Activated naive CD4-positive, alpha-beta T cell treated with anti-CD3 and anti-CD28 coated beads for 36 hours (primary cell): ENCODE data around the gene AGPS. TPM values are rescaled to one million over a fixed set of nuclear protein-coding genes. Genes with fewer than 3 reads are reported as not detected.
"Not testable (repeated sequence)": the region's sequence is repeated elsewhere in the genome, so short reads cannot be mapped to it uniquely, and the experiment has no call there.

ENCODE experiments used
- CTCF ChIA-PET: fragments of 350-600 bp; sonication (Branson Sonifier 250); formaldehyde crosslinking; loops from one replicate; lab custom pipeline; 2021; ENCODE audit warnings: antibody characterized with exemption; lab: Charles Lee
- DNase-seq: peaks from one replicate; pipeline ENCODE4 v3.0.0-alpha.2; 2020
- H3K27ac Mint-ChIP-seq: one replicate; pipeline ENCODE4 v1.8.0; 2021; ENCODE audit warnings: mild to moderate bottlenecking, mixed read lengths
- H3K27me3 Mint-ChIP-seq: one replicate; pipeline ENCODE4 v1.8.0; 2021; ENCODE audit warnings: low read depth, mixed read lengths
- H3K36me3 Mint-ChIP-seq: one replicate; pipeline ENCODE4 v1.8.0; 2021; ENCODE audit warnings: low read depth, mixed read lengths
- H3K4me1 Mint-ChIP-seq: one replicate; pipeline ENCODE4 v1.8.0; 2021; ENCODE audit warnings: low read depth, mixed read lengths
- H3K4me3 Mint-ChIP-seq: one replicate; pipeline ENCODE4 v1.8.0; 2021; ENCODE audit warnings: mild to moderate bottlenecking, moderate library complexity, mixed read lengths
- H3K9me3 Mint-ChIP-seq: one replicate; pipeline ENCODE4 v1.8.0; 2021; ENCODE audit warnings: mixed read lengths
- intact Hi-C: fragments of 100-400 bp; cut with micrococcal nuclease; formaldehyde crosslinking; loops from one replicate; pipeline ENCODE4 v1.15.1; 2023
- total RNA-seq, 2 experiments: library from RNA; stranded (reverse); gene quantifications; one replicate each; pipeline ENCODE4 v1.2.3, GENCODE V29; 2021

The AGPS gene
- total RNA-seq, 2 experiments from 2014 or later = 50.7 to 51.8 TPM

GRCh38 chr2:177427936-177428335 lies 35.4 kb downstream of the AGPS start:
- H3K27me3 Mint-ChIP-seq, intact Hi-C loops, H3K4me3 Mint-ChIP-seq, DNase-seq, H3K27ac Mint-ChIP-seq: not testable (repeated sequence)
- Mint-ChIP-seq H3K4me1 (peaks cover 13% of the 10 kb centered on the region), H3K36me3 (peaks cover 77% of the 10 kb centered on the region), H3K9me3 (peaks cover 45% of the 10 kb centered on the region)
- CTCF ChIA-PET = interaction anchor here (1.7 kb wide), 1 partner anchor 12 kb away, joined by 5 read pairs; no protein-coding TSS in a partner anchor

GRCh38 chr2:177429688-177430325 lies 37.2 kb downstream of the AGPS start:
- H3K9me3 Mint-ChIP-seq = peaks cover 53% of the 10 kb centered on the region
- H3K4me3 Mint-ChIP-seq = no peak overlapping the region
- peaks cover 79% of the 10 kb centered on the region for H3K36me3 Mint-ChIP-seq
- H3K4me1 Mint-ChIP-seq = peaks cover 13% of the 10 kb centered on the region
- no peak for DNase-seq
- CTCF ChIA-PET = interaction anchor here (1.1 kb wide), 1 partner anchor 14 kb away, joined by 3 read pairs; no protein-coding TSS in a partner anchor
- H3K27ac Mint-ChIP-seq = no peak overlapping the region
- intact Hi-C loops = no loop called here
- no peaks in the 10 kb centered on the region for H3K27me3 Mint-ChIP-seq

- H3K27ac Mint-ChIP-seq = no peak overlapping the region
- H3K4me3 Mint-ChIP-seq = no peak overlapping the region
- no peaks in the 10 kb centered on the region for H3K27me3 Mint-ChIP-seq
- intact Hi-C loops = no loop called here
- CTCF ChIA-PET = no interaction called here
- H3K4me1 Mint-ChIP-seq = peaks cover 13% of the 10 kb centered on the region
- H3K36me3 Mint-ChIP-seq = peaks cover 74% of the 10 kb centered on the region
- DNase-seq = no peak
- H3K9me3 Mint-ChIP-seq = peaks cover 53% of the 10 kb centered on the region
These were observed 37.8 kb downstream of the AGPS start for GRCh38 chr2:177430411-177430810.

- H3K4me3 Mint-ChIP-seq, H3K4me1 Mint-ChIP-seq, intact Hi-C loops, H3K27me3 Mint-ChIP-seq, DNase-seq, H3K27ac Mint-ChIP-seq: not testable (repeated sequence)
- Mint-ChIP-seq H3K36me3 (peaks cover 67% of the 10 kb centered on the region), H3K9me3 (peaks cover 48% of the 10 kb centered on the region)
- CTCF ChIA-PET = interaction anchor here (1.2 kb wide), 1 partner anchor 15 kb away, joined by 6 read pairs; no protein-coding TSS in a partner anchor
These were observed 38.6 kb downstream of the AGPS start for GRCh38 chr2:177431111-177431725.

GRCh38 chr2:177432703-177433102 lies 40.1 kb downstream of the AGPS start:
- peaks cover 6% of the 10 kb centered on the region for H3K4me1 Mint-ChIP-seq
- H3K36me3 Mint-ChIP-seq = peaks cover 59% of the 10 kb centered on the region
- H3K27ac Mint-ChIP-seq = no peak overlapping the region
- DNase-seq = no peak
- intact Hi-C loops = no loop called here
- CTCF ChIA-PET = interaction anchor here (0.8 kb wide), 1 partner anchor 268 kb away, joined by 8 read pairs; no protein-coding TSS in a partner anchor
- no peak overlapping the region for H3K4me3 Mint-ChIP-seq
- peaks cover 33% of the 10 kb centered on the region for H3K9me3 Mint-ChIP-seq
- no peaks in the 10 kb centered on the region for H3K27me3 Mint-ChIP-seq

GRCh38 chr2:177433402-177433801 lies 40.8 kb downstream of the AGPS start:
- intact Hi-C loops = no loop called here
- H3K36me3 Mint-ChIP-seq = peaks cover 55% of the 10 kb centered on the region
- no peak overlapping the region for H3K4me3 Mint-ChIP-seq
- H3K27ac Mint-ChIP-seq = no peak overlapping the region
- peaks cover 6% of the 10 kb centered on the region for H3K4me1 Mint-ChIP-seq
- peaks cover 27% of the 10 kb centered on the region for H3K9me3 Mint-ChIP-seq
- CTCF ChIA-PET = interaction anchor here (0.5 to 1.1 kb wide), 4 partner anchors 10 to 268 kb away, joined by 3 to 8 read pairs (median 4); no protein-coding TSS in a partner anchor
- DNase-seq = no peak
- H3K27me3 Mint-ChIP-seq = no peaks in the 10 kb centered on the region

GRCh38 chr2:177434475-177434874 lies 41.9 kb downstream of the AGPS start:
- H3K4me1 Mint-ChIP-seq = peaks cover 2% of the 10 kb centered on the region
- DNase-seq = no peak
- H3K27ac Mint-ChIP-seq = no peak overlapping the region
- peaks cover 21% of the 10 kb centered on the region for H3K9me3 Mint-ChIP-seq
- intact Hi-C loops = no loop called here
- CTCF ChIA-PET = interaction anchor here (1.0 to 1.1 kb wide), 2 partner anchors 11 to 98 kb away, joined by 3 read pairs; no protein-coding TSS in a partner anchor
- H3K36me3 Mint-ChIP-seq = peaks cover 47% of the 10 kb centered on the region
- H3K4me3 Mint-ChIP-seq = no peak overlapping the region
- no peaks in the 10 kb centered on the region for H3K27me3 Mint-ChIP-seq

- intact Hi-C loops = no loop called here
- CTCF ChIA-PET = interaction anchor here (0.5 kb wide), 1 partner anchor 281 kb away, joined by 3 read pairs; no protein-coding TSS in a partner anchor
- H3K9me3 Mint-ChIP-seq = no peaks in the 10 kb centered on the region
These were observed 52.6 kb downstream of the AGPS start for GRCh38 chr2:177445200-177445599.

GRCh38 chr2:177448031-177448430 lies 55.5 kb downstream of the AGPS start:
- H3K27ac Mint-ChIP-seq = no peak overlapping the region
- H3K4me3 Mint-ChIP-seq = no peak overlapping the region
- no peak for DNase-seq
- peaks cover 44% of the 10 kb centered on the region for H3K36me3 Mint-ChIP-seq
- H3K9me3 Mint-ChIP-seq = no peaks in the 10 kb centered on the region
- CTCF ChIA-PET = no interaction called here
- H3K27me3 Mint-ChIP-seq = no peaks in the 10 kb centered on the region
- intact Hi-C loops = no loop called here
- H3K4me1 Mint-ChIP-seq = no peaks in the 10 kb centered on the region

More at GRCh38 chr2:177445200-177445599, 52.6 kb downstream of the AGPS start:
- Mint-ChIP-seq H3K4me3 (no peak overlapping the region), H3K4me1 (no peaks in the 10 kb centered on the region), H3K36me3 (peaks cover 44% of the 10 kb centered on the region), H3K27me3 (no peaks in the 10 kb centered on the region), H3K27ac (no peak overlapping the region)
- no peak for DNase-seq

- H3K9me3 Mint-ChIP-seq = no peaks in the 10 kb centered on the region
- H3K4me3 Mint-ChIP-seq = no peak overlapping the region
- H3K4me1 Mint-ChIP-seq = no peaks in the 10 kb centered on the region
- H3K27ac Mint-ChIP-seq = no peak overlapping the region
- H3K36me3 Mint-ChIP-seq = peaks cover 45% of the 10 kb centered on the region
- H3K27me3 Mint-ChIP-seq = no peaks in the 10 kb centered on the region
- intact Hi-C loops = no loop called here
- CTCF ChIA-PET = no interaction called here
- DNase-seq = no peak
These were observed 56.6 kb downstream of the AGPS start for GRCh38 chr2:177449159-177449558.

GRCh38 chr2:177455187-177455586 lies 62.6 kb downstream of the AGPS start:
- Mint-ChIP-seq H3K27ac (no peak overlapping the region), H3K4me1 (no peaks in the 10 kb centered on the region), H3K9me3 (peaks cover 7% of the 10 kb centered on the region), H3K36me3 (peaks cover 41% of the 10 kb centered on the region), H3K4me3 (no peak overlapping the region), H3K27me3 (no peaks in the 10 kb centered on the region)
- CTCF ChIA-PET = no interaction called here
- intact Hi-C loops = no loop called here
- no peak for DNase-seq

GRCh38 chr2:177459756-177460155 lies 67.2 kb downstream of the AGPS start:
- DNase-seq, H3K4me1 Mint-ChIP-seq, H3K27me3 Mint-ChIP-seq, H3K9me3 Mint-ChIP-seq, intact Hi-C loops, CTCF ChIA-PET, H3K27ac Mint-ChIP-seq, H3K4me3 Mint-ChIP-seq: not testable (repeated sequence)
- H3K36me3 Mint-ChIP-seq = peaks cover 39% of the 10 kb centered on the region
